Limb (tissue), 2 donors: ENCODE data around the gene ZCCHC10.
"Not testable (repeated sequence)": the region's sequence is repeated elsewhere in the genome, so short reads cannot be mapped to it uniquely, and the experiment has no call there.

Experiments used
- DNase-seq, 2 donors: peaks; one replicate each; pipeline ENCODE4 v3.0.0-alpha.2; 2016; ENCODE audit errors: extremely low spot score in 2 of 2

ZCCHC10 gene

GRCh38 chr5:133041910-133042309 lies 15.6 kb upstream of the ZCCHC10 start:
- DNase-seq = no peak

GRCh38 chr5:133041157-133041784 lies 14.9 kb upstream of the ZCCHC10 start:
- DNase-seq = no peak

GRCh38 chr5:133036677-133037076 lies 10.3 kb upstream of the ZCCHC10 start:
- DNase-seq = not testable (repeated sequence)

- no peak for DNase-seq
Measured at GRCh38 chr5:133035224-133035623, 8.9 kb upstream of the ZCCHC10 start.

- DNase-seq = no peak
Measured at GRCh38 chr5:133034064-133034463, 7.7 kb upstream of the ZCCHC10 start.

- DNase-seq = no peak
Measured at GRCh38 chr5:133032852-133033742, 6.7 kb upstream of the ZCCHC10 start.

GRCh38 chr5:133030343-133031005 lies 4.1 kb upstream of the ZCCHC10 start:
- DNase-seq = no peak

GRCh38 chr5:133029416-133029815 lies 3.1 kb upstream of the ZCCHC10 start:
- no peak for DNase-seq

GRCh38 chr5:133026664-133027153 lies 360 bp upstream of the ZCCHC10 start:
- DNase-seq = no peak

- DNase-seq = not testable (repeated sequence)
Measured at GRCh38 chr5:133019471-133019870, 6.9 kb downstream of the ZCCHC10 start.

- DNase-seq = no peak
Measured at GRCh38 chr5:133017964-133018363, 8.4 kb downstream of the ZCCHC10 start.

- DNase-seq = no peak
Measured at GRCh38 chr5:133015466-133015865, 10.9 kb downstream of the ZCCHC10 start.

- not testable (repeated sequence) for DNase-seq
Measured at GRCh38 chr5:133008455-133008854, 17.9 kb downstream of the ZCCHC10 start.

GRCh38 chr5:133006653-133007052 lies 19.7 kb downstream of the ZCCHC10 start:
- DNase-seq = no peak

- DNase-seq = no peak
Measured at GRCh38 chr5:132999246-132999645, 27.1 kb downstream of the ZCCHC10 start.

- DNase-seq = no peak
Measured at GRCh38 chr5:132998556-132998955, 27.8 kb downstream of the ZCCHC10 start.

- DNase-seq = no peak
Measured at GRCh38 chr5:132996307-132996706, 30.0 kb downstream of the ZCCHC10 start.

GRCh38 chr5:132987531-132988408 lies 38.6 kb downstream of the ZCCHC10 start:
- no peak for DNase-seq

GRCh38 chr5:132982971-132983370 lies 43.4 kb downstream of the ZCCHC10 start:
- not testable (repeated sequence) for DNase-seq

GRCh38 chr5:132981288-132981687 lies 45.1 kb downstream of the ZCCHC10 start:
- no peak for DNase-seq

GRCh38 chr5:132979976-132980375 lies 46.4 kb downstream of the ZCCHC10 start:
- no peak for DNase-seq
